ENCODE results near the gene SPRR2B. TPM values are rescaled to one million over a fixed set of nuclear protein-coding genes. Genes with fewer than 3 reads are reported as not detected.

The SPRR2B gene
- total and polyA plus RNA-seq, 2 of the 4 experiments (the other 2 are of a cell fraction), result not detected

GRCh38 chr1:153072806-153073726 is 1.7 kb upstream of the SPRR2B start:
- Histone ChIP-seq H3K27ac (ENCODE audit: insufficient read depth, low read length) (no peak overlapping the region), H3K79me1 (ENCODE audit: low read depth in 1 of 2, low read length in 2 of 2) (no peaks in the 10 kb centered on the region), H2AFZ (replicated peaks; ENCODE audit: low read length, poor library complexity) (no peak overlapping the region), H3K4me2 (ENCODE audit: low read depth, low read length) (no peak overlapping the region), H3K23ac (ENCODE audit: low read depth, low read length) (no peak overlapping the region), H3K9me3 (ENCODE audit: control insufficient read depth, insufficient read depth, low read length) (no peaks in the 10 kb centered on the region), H3K9me1 (ENCODE audit: insufficient read depth, low read length) (no peaks in the 10 kb centered on the region), H3K18ac (ENCODE audit: low read depth, low read length) (no peak overlapping the region), H2BK5ac (ENCODE audit: low read depth, low read length, poor library complexity, severe bottlenecking) (no peak overlapping the region), H2AK5ac (ENCODE audit: low read depth, low read length) (no peak overlapping the region), H2BK20ac (ENCODE audit: low read depth, low read length) (no peak overlapping the region), H4K20me1 (ENCODE audit: insufficient read depth, low read length) (no peaks in the 10 kb centered on the region), H3K4me3 (ENCODE audit: insufficient read depth, low read depth, low read length) (no peak overlapping the region), H4K8ac (ENCODE audit: low read depth in 2 of 2, low read length in 2 of 2) (no peak overlapping the region), H3K27me3 (ENCODE audit: control insufficient read depth, insufficient read depth, low read length) (no peaks in the 10 kb centered on the region), H3K9ac (ENCODE audit: low read depth, low read length) (no peak overlapping the region), H3K14ac (replicated peaks; ENCODE audit: low read depth, low read length) (no peak overlapping the region), H3K36me3 (ENCODE audit: control insufficient read depth, insufficient read depth, low read length) (no peaks in the 10 kb centered on the region), H4K5ac (ENCODE audit: low read depth, low read length) (no peak overlapping the region), H3K4me1 (ENCODE audit: control insufficient read depth, insufficient read depth, low read length) (no peaks in the 10 kb centered on the region), H4K91ac (ENCODE audit: insufficient read depth, low read depth, low read length) (no peak overlapping the region), H3K56ac (ENCODE audit: extremely low read depth, insufficient read depth, low read length) (no peak overlapping the region), H2BK15ac (ENCODE audit: low read depth, low read length) (no peak overlapping the region), H2BK120ac (ENCODE audit: low read depth, low read length) (no peak overlapping the region), H3K4ac (ENCODE audit: low read depth, low read length) (no peak overlapping the region), H2AK9ac (replicated peaks; ENCODE audit: low read depth, low read length, poor library complexity) (no peak overlapping the region)
- dilution Hi-C loops (cut with HindIII; ENCODE audit: low sequenced_read_pairs, unreplicated experiment) (no loop called here), intact Hi-C loops (cut with micrococcal nuclease) (no loop called here), in situ Hi-C loops (cut with MboI; ENCODE audit: low sequenced_read_pairs) (no loop called here)
- TF ChIP-seq FOS (IDR thresholded peaks at IDR 0.05; ENCODE audit: low read depth, low read length), result no peak
- no peak for TF ChIP-seq CTCF (conservative IDR thresholded peaks at IDR 0.05; ENCODE audit: low read depth, low read length)
- no peak for TF ChIP-seq CHD1 (IDR thresholded peaks at IDR 0.05; ENCODE audit: low read depth, low read length)
- no peak for TF ChIP-seq ELK1 (IDR thresholded peaks at IDR 0.05; ENCODE audit: borderline replicate concordance, low read depth, low read length)
- no peak for TF ChIP-seq RFX5 (IDR thresholded peaks at IDR 0.05; ENCODE audit: low read depth, low read length)
- TF ChIP-seq MAZ (IDR thresholded peaks at IDR 0.05; ENCODE audit: borderline replicate concordance, low read depth, low read length), result no peak
- TF ChIP-seq POLR2A (IDR thresholded peaks at IDR 0.05; ENCODE audit: low read depth, low read length), result no peak
- POLR2A ChIA-PET (ENCODE audit: unreplicated experiment), result no interaction called here
- no peak for ATAC-seq (ENCODE audit: low read depth)
- no peak for DNase-seq
- no CpG with 5 or more reads among the region's 5 CpGs for WGBS, 2 experiments (ENCODE audit: extremely low coverage in 2 of 2, insufficient read length in 1 of 2)
- no TSS peak for BruUV-seq (replicated peaks)
- CTCF ChIA-PET, result no interaction called here

All from IMR-90 (cell line).